IMR-90 (cell line): ENCODE measurements around the gene CAND2.
"Not testable (repeated sequence)": the region's sequence is repeated elsewhere in the genome, so short reads cannot be mapped to it uniquely, and the experiment has no call there.

ENCODE experiments used
- BHLHE40 ChIP-seq: fragments of 150-350 bp; IDR thresholded peaks from 2 replicates; pipeline ENCODE4 v1.6.1; 2016; ENCODE audit warnings: mild to moderate bottlenecking, low read depth, low read length
- CTCF ChIP-seq: conservative IDR thresholded peaks from 2 replicates; pipeline ENCODE4 v1.5.1; 2012; ENCODE audit warnings: mild to moderate bottlenecking, low read depth, low read length, improper control_type of control experiment
- RAD21 ChIP-seq: IDR thresholded peaks from 2 replicates; pipeline ENCODE4 v1.6.1; 2012; ENCODE audit warnings: low read length, improper control_type of control experiment

GRCh38 chr3:12853847-12854246 lies 57.4 kb downstream of the CAND2 start:
- not testable (repeated sequence) for TF ChIP-seq RAD21, CTCF, BHLHE40
